H9 (cell line): ENCODE results near the gene KRTAP10-6. TPM values are rescaled to one million over a fixed set of nuclear protein-coding genes. Genes with fewer than 3 reads are reported as not detected.

Experiments
- DNase-seq: peaks from one replicate; pipeline ENCODE4 v3.0.0-alpha.2; 2017
- H2AFZ ChIP-seq: one replicate; pipeline ENCODE4 v1.6.1; 2013; ENCODE audit warnings: mild to moderate bottlenecking, low read length, control low read depth, moderate library complexity
- H2AK5ac ChIP-seq: 2 replicates; pipeline ENCODE4 v1.6.1; 2013; ENCODE audit warnings: low read length, control low read depth, mixed read lengths; ENCODE audit not compliant: insufficient read length
- H2BK120ac ChIP-seq: one replicate; pipeline ENCODE4 v1.6.1; 2013; ENCODE audit warnings: low read depth, mild to moderate bottlenecking, low read length, control low read depth, inconsistent platforms; ENCODE audit not compliant: poor library complexity, severe bottlenecking
- H2BK12ac ChIP-seq: 2 replicates; pipeline ENCODE4 v1.6.1; 2013; ENCODE audit warnings: low read length, control low read depth, mixed read lengths, low read depth; ENCODE audit not compliant: insufficient read length
- H2BK15ac ChIP-seq: 2 replicates; pipeline ENCODE4 v1.6.1; 2013; ENCODE audit warnings: low read depth, low read length, control low read depth
- H2BK20ac ChIP-seq: one replicate; pipeline ENCODE4 v1.6.1; 2013; ENCODE audit warnings: low read depth, mild to moderate bottlenecking, low read length, control low read depth, inconsistent platforms; ENCODE audit not compliant: poor library complexity, severe bottlenecking
- H2BK5ac ChIP-seq: 2 replicates; pipeline ENCODE4 v1.6.1; 2013; ENCODE audit warnings: low read length, control low read depth, mixed read lengths; ENCODE audit not compliant: insufficient read length
- H3K14ac ChIP-seq: 2 replicates; pipeline ENCODE4 v1.6.1; 2013; ENCODE audit warnings: low read length, control low read depth; ENCODE audit not compliant: insufficient read depth
- H3K18ac ChIP-seq: 2 replicates; pipeline ENCODE4 v1.6.1; 2013; ENCODE audit warnings: low read depth, mild to moderate bottlenecking, mixed read lengths, low read length, control low read depth; ENCODE audit not compliant: insufficient read length
- H3K23ac ChIP-seq: 2 replicates; pipeline ENCODE4 v1.6.1; 2013; ENCODE audit warnings: low read length, control low read depth, mixed read lengths, low read depth; ENCODE audit not compliant: insufficient read length
- H3K23me2 ChIP-seq: 2 replicates; pipeline ENCODE4 v1.6.1; 2013; ENCODE audit warnings: low read depth, mild to moderate bottlenecking, mixed read lengths, low read length, control low read depth; ENCODE audit not compliant: insufficient read length, poor library complexity, severe bottlenecking
- H3K27ac ChIP-seq: 2 replicates; pipeline ENCODE4 v1.5.1; 2013; ENCODE audit warnings: low read length, control low read depth, mixed read lengths, low read depth; ENCODE audit not compliant: insufficient read length
- H3K27me3 ChIP-seq: 2 replicates; pipeline ENCODE4 v1.6.1; 2013; ENCODE audit warnings: low read length, control low read depth, inconsistent platforms; ENCODE audit not compliant: insufficient read depth
- H3K4ac ChIP-seq: 2 replicates; pipeline ENCODE4 v1.6.1; 2013; ENCODE audit warnings: low read depth, mild to moderate bottlenecking, control low read depth, inconsistent platforms, low read length, moderate library complexity
- H3K4me1 ChIP-seq: 2 replicates; pipeline ENCODE4 v1.6.1; 2013; ENCODE audit warnings: low read length, control low read depth, inconsistent platforms; ENCODE audit not compliant: insufficient read depth
- H3K4me2 ChIP-seq: 2 replicates; pipeline ENCODE4 v1.6.1; 2013; ENCODE audit warnings: low read length, control low read depth, mixed read lengths; ENCODE audit not compliant: insufficient read length, insufficient read depth
- H3K56ac ChIP-seq: 2 replicates; pipeline ENCODE4 v1.6.1; 2013; ENCODE audit warnings: low read depth, mild to moderate bottlenecking, mixed read lengths, low read length, control low read depth; ENCODE audit not compliant: insufficient read length
- H3K79me1 ChIP-seq: 2 replicates; pipeline ENCODE4 v1.6.1; 2013; ENCODE audit warnings: low read depth, mild to moderate bottlenecking, moderate library complexity, low read length, control low read depth, inconsistent platforms; ENCODE audit not compliant: insufficient read depth, poor library complexity, severe bottlenecking
- H3K79me2 ChIP-seq: 2 replicates; pipeline ENCODE4 v1.6.1; 2013; ENCODE audit warnings: low read length, control low read depth, inconsistent platforms; ENCODE audit not compliant: insufficient read depth
- H3K9ac ChIP-seq: 2 replicates; pipeline ENCODE4 v1.6.1; 2013; ENCODE audit warnings: low read length, control low read depth, mixed read lengths; ENCODE audit not compliant: insufficient read length; ENCODE audit errors: extremely low read depth
- H3K9me3 ChIP-seq: one replicate; pipeline ENCODE4 v1.6.1; 2013; ENCODE audit warnings: low read depth, low read length, inconsistent platforms; ENCODE audit not compliant: control insufficient read depth
- H3T11ph ChIP-seq: one replicate; pipeline ENCODE4 v1.6.1; 2013; ENCODE audit warnings: mild to moderate bottlenecking, low read length, control low read depth, inconsistent platforms
- H4K20me1 ChIP-seq: one replicate; pipeline ENCODE4 v1.6.1; 2013; ENCODE audit not compliant: control insufficient read depth, insufficient read length, insufficient read depth
- H4K5ac ChIP-seq: 2 replicates; pipeline ENCODE4 v1.6.1; 2013; ENCODE audit warnings: low read depth, mild to moderate bottlenecking, mixed read lengths, low read length, control low read depth; ENCODE audit not compliant: insufficient read length
- H4K8ac ChIP-seq: replicated peaks from 2 replicates; pipeline ENCODE4 v1.6.1; 2013; ENCODE audit warnings: low read length, control low read depth, mixed read lengths, low read depth; ENCODE audit not compliant: insufficient read length
- H4K91ac ChIP-seq: 2 replicates; pipeline ENCODE4 v1.6.1; 2013; ENCODE audit warnings: low read depth, mild to moderate bottlenecking, moderate library complexity, mixed read lengths, low read length, control low read depth; ENCODE audit not compliant: insufficient read length
- H3K27ac Mint-ChIP-seq, 3 experiments: 2 replicates in 2 of 3; 3 replicates in 1 of 3; pipeline ENCODE4 v1.8.0; 2020 to 2021; ENCODE audit warnings: mixed read lengths in 3 of 3, mild to moderate bottlenecking in 1 of 3, moderate library complexity in 1 of 3
- H3K27me3 Mint-ChIP-seq: 2 replicates; pipeline ENCODE4 v1.8.0; 2021; ENCODE audit warnings: low read depth, mild to moderate bottlenecking, moderate library complexity, mixed read lengths
- H3K36me3 Mint-ChIP-seq, 3 experiments: 2 replicates in 2 of 3; 3 replicates in 1 of 3; pipeline ENCODE4 v1.8.0; 2020 to 2021; ENCODE audit warnings: low read depth in 3 of 3, mixed read lengths in 3 of 3; ENCODE audit not compliant: insufficient read depth in 1 of 3
- H3K4me1 Mint-ChIP-seq, 2 experiments: 2 replicates each; pipeline ENCODE4 v1.8.0; 2020; ENCODE audit warnings: mixed read lengths in 2 of 2
- H3K4me3 Mint-ChIP-seq, 2 experiments: 2 replicates in 1 of 2; 3 replicates in 1 of 2; pipeline ENCODE4 v1.8.0; 2020 to 2021; ENCODE audit warnings: mild to moderate bottlenecking in 2 of 2, mixed read lengths in 2 of 2, moderate library complexity in 1 of 2
- H3K9me3 Mint-ChIP-seq, 2 experiments: 2 replicates in 1 of 2; 3 replicates in 1 of 2; pipeline ENCODE4 v1.8.0; 2020; ENCODE audit warnings: mild to moderate bottlenecking in 2 of 2, mixed read lengths in 2 of 2, moderate library complexity in 1 of 2
- WGBS: extraction: QIAGEN DNeasy Blood & Tissue Kit; methylation state at CpG from one replicate; pipeline ENCODE4 v1.1.7; 2013; ENCODE audit warnings: missing lambda C conversion rate, low lambda C conversion rate, mixed read lengths; ENCODE audit not compliant: insufficient read length; ENCODE audit errors: extremely low coverage; 5-methylcytosine and 5-hydroxymethylcytosine counted together
- total RNA-seq: library from RNA; stranded (reverse); gene quantifications from 2 replicates; pipeline ENCODE4 v1.2.1, GENCODE V29; 2021
- TF ChIP-seq, protein P1 (sequence below): fragments of 200-600 bp; sonication (generic); conservative IDR thresholded peaks from 3 replicates; pipeline ENCODE4 v1.8.0; 2021; ENCODE audit warnings: antibody characterized with exemption, mild to moderate bottlenecking

KRTAP10-6 gene
- total RNA-seq, 1 experiment from 2014 or later: not detected

DNA sequence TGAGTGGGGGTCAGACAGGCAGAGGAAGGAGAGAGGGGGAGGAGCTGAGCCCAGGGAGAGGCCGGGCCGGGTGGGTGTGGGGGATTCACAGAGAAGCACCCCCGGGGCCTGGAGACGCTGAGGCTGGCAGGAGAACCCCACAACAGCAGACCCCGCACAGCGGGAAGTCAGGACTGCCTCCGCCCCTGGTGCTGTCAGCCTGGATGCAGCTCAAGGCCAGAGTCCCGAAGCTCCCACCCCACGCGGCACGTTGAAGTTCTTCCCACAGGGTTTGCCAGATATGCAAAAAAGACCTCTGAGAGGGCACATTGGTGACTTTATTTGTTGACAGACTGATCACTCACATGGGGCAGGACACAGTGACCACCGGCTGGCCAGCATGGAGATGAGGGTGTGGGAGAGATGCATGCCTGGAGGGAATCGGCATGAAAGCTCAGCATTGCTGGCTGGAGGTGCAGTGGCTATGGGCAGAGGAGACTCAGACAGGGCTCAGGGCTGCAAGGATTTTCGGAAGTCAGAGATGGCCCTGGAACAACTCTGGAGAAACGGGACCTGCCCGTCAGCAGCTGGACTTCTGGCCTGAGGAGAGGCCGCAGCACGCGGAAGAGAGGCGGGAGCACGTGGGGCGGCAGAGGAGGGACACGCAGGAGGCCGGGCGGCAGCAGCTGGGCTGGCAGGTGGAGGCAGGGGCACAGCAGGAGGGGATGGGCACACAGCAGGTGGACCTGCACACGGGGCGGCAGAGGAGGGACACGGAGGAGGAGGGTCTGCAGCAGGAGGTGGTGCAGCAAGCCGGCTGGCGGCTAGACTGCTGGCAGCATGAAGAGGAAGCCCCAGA lies 34.6 kb downstream of the KRTAP10-6 start:
- H4K20me1 ChIP-seq: no peaks in the 10 kb centered on the region
- DNase-seq: no peak
- H3K14ac ChIP-seq: no peak overlapping the region; the same call in 1 of the 2 replicates
- no peak overlapping the region for H3K4ac ChIP-seq
- no peaks in the 10 kb centered on the region for H3K79me1 ChIP-seq
- H3K27me3 ChIP-seq: no peaks in the 10 kb centered on the region
- Mint-ChIP-seq H3K9me3 (no peaks in the 10 kb centered on the region; a peak in 1 of 5 replicates), H3K36me3 (no peaks in the 10 kb centered on the region), H3K4me1 (peaks cover 16 to 17% of the 10 kb centered on the region in 2 experiments), H3K4me3 (no peak overlapping the region), H3K27me3 (peaks cover 12% of the 10 kb centered on the region), H3K27ac (peak overlapping the region in 2 of 3 experiments; percentile 62 to 85; a peak in 3 of 7 replicates)
- H2AK5ac ChIP-seq: no peak overlapping the region
- H3K23me2 ChIP-seq: no peaks in the 10 kb centered on the region
- TF ChIP-seq, protein P1, sequence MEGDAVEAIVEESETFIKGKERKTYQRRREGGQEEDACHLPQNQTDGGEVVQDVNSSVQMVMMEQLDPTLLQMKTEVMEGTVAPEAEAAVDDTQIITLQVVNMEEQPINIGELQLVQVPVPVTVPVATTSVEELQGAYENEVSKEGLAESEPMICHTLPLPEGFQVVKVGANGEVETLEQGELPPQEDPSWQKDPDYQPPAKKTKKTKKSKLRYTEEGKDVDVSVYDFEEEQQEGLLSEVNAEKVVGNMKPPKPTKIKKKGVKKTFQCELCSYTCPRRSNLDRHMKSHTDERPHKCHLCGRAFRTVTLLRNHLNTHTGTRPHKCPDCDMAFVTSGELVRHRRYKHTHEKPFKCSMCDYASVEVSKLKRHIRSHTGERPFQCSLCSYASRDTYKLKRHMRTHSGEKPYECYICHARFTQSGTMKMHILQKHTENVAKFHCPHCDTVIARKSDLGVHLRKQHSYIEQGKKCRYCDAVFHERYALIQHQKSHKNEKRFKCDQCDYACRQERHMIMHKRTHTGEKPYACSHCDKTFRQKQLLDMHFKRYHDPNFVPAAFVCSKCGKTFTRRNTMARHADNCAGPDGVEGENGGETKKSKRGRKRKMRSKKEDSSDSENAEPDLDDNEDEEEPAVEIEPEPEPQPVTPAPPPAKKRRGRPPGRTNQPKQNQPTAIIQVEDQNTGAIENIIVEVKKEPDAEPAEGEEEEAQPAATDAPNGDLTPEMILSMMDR: no peak
- H2AFZ ChIP-seq: no peak overlapping the region
- no peaks in the 10 kb centered on the region for H3K9me3 ChIP-seq
- H4K91ac ChIP-seq: no peak overlapping the region
- H2BK120ac ChIP-seq: no peak overlapping the region
- H2BK20ac ChIP-seq: no peak overlapping the region
- no peak overlapping the region for H3K18ac ChIP-seq
- H4K8ac ChIP-seq: no peak overlapping the region
- H3K4me1 ChIP-seq: no peaks in the 10 kb centered on the region
- no peak overlapping the region for H3K23ac ChIP-seq
- H3K79me2 ChIP-seq: no peaks in the 10 kb centered on the region
- no peak overlapping the region for H2BK15ac ChIP-seq
- H2BK5ac ChIP-seq: no peak overlapping the region
- no peak overlapping the region for H2BK12ac ChIP-seq
- no peak overlapping the region for H3K27ac ChIP-seq
- H4K5ac ChIP-seq: no peak overlapping the region
- no CpG with 5 or more reads among the region's 30 CpGs for WGBS
- H3K4me2 ChIP-seq: no peak overlapping the region
- no peak overlapping the region for H3T11ph ChIP-seq
- H3K9ac ChIP-seq: no peak overlapping the region
- H3K56ac ChIP-seq: no peak overlapping the region
